PFSK-1 (cell line): ENCODE results near the gene VAT1L.

Source experiments
- POLR2AphosphoS5 ChIP-seq: IDR thresholded peaks from 2 replicates; pipeline ENCODE4 v1.6.1; 2012; ENCODE audit warnings: low read depth, mild to moderate bottlenecking, control low read depth, low read length, moderate library complexity
- SIN3A ChIP-seq: IDR thresholded peaks from 2 replicates; pipeline ENCODE4 v1.6.1; 2012; ENCODE audit warnings: mild to moderate bottlenecking, low read length, moderate library complexity, borderline replicate concordance; ENCODE audit not compliant: insufficient read depth
- TAF1 ChIP-seq: IDR thresholded peaks from 2 replicates; pipeline ENCODE4 v1.6.1; 2012; ENCODE audit warnings: low read length, control low read depth, borderline replicate concordance; ENCODE audit not compliant: insufficient read depth
- TF ChIP-seq, protein P1 (sequence below), 2 experiments: IDR thresholded peaks; 2 replicates each; pipeline versions ENCODE4 v1.6.1 to v1.8.0; 2011 to 2012; ENCODE audit warnings: low read depth in 2 of 2, low read length in 2 of 2, control low read depth in 1 of 2, inconsistent platforms in 1 of 2, mild to moderate bottlenecking in 1 of 2, moderate library complexity in 1 of 2; ENCODE audit not compliant: insufficient read depth in 1 of 2

DNA sequence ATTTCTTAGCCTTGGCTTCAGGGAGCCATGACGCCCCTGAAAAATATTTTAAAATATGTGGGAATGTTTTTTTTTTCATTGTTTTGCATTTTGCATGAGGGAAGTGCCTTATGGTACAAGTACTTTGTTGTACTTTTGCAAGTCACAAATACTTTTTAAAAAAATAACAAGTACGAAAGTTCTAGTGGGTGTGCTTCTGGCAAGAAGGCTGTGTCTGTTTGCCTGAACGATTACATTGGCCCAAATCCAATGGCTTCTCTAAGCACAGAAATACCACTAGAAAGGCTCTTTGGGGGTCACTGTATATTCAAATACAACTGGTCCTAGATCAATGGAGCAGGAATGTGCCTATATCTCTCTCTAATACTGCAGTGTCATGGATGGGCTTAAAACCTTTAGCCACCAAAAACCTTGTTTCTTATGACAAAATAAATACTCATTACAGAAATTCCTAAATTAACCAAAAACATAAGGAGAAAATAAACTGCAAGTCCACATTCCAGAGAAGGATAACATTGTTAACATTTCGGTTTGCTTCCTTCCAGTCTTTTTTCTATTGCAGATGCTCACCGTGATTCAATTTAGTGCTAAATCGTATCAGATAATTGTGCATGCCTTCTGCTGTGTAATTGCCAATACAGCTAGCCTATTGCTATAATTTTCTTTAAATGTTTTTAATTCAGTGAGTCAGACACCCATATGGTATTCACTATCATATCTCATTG is 97.4 kb downstream of the VAT1L start:
- TF ChIP-seq, protein P1, sequence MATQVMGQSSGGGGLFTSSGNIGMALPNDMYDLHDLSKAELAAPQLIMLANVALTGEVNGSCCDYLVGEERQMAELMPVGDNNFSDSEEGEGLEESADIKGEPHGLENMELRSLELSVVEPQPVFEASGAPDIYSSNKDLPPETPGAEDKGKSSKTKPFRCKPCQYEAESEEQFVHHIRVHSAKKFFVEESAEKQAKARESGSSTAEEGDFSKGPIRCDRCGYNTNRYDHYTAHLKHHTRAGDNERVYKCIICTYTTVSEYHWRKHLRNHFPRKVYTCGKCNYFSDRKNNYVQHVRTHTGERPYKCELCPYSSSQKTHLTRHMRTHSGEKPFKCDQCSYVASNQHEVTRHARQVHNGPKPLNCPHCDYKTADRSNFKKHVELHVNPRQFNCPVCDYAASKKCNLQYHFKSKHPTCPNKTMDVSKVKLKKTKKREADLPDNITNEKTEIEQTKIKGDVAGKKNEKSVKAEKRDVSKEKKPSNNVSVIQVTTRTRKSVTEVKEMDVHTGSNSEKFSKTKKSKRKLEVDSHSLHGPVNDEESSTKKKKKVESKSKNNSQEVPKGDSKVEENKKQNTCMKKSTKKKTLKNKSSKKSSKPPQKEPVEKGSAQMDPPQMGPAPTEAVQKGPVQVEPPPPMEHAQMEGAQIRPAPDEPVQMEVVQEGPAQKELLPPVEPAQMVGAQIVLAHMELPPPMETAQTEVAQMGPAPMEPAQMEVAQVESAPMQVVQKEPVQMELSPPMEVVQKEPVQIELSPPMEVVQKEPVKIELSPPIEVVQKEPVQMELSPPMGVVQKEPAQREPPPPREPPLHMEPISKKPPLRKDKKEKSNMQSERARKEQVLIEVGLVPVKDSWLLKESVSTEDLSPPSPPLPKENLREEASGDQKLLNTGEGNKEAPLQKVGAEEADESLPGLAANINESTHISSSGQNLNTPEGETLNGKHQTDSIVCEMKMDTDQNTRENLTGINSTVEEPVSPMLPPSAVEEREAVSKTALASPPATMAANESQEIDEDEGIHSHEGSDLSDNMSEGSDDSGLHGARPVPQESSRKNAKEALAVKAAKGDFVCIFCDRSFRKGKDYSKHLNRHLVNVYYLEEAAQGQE (IDR thresholded peaks at IDR 0.05; ENCODE audit: insufficient read depth in 1 of 2, low read depth in 2 of 2, low read length in 2 of 2): no peak
- TF ChIP-seq TAF1: no peak
- no peak for TF ChIP-seq POLR2AphosphoS5
- no peak for TF ChIP-seq SIN3A
